ENCODE results near the gene FCHSD1. TPM values are rescaled to one million over a fixed set of nuclear protein-coding genes. Genes with fewer than 3 reads are reported as not detected.

The FCHSD1 gene
- total RNA-seq, 1 donor from 2014 or later, result 28.9 TPM

Other genes with a start within 250 kb of the FCHSD1 start
- 0.52 and 3.2 TPM in 2 replicates for gene PCDHGA9, start 248.6 kb downstream of the FCHSD1 start, total RNA-seq
- 1.0 and 2.3 TPM in 2 replicates for gene PCDHGB6, start 243.4 kb downstream of the FCHSD1 start, total RNA-seq
- gene PCDHGA10, start 238.4 kb downstream of the FCHSD1 start, total RNA-seq, result 0.52 and 5.1 TPM in 2 replicates
- gene PCDHGB7, start 233.7 kb downstream of the FCHSD1 start, total RNA-seq, result 1.7 and 10.4 TPM in 2 replicates
- gene PCDHGA11, start 230.4 kb downstream of the FCHSD1 start, total RNA-seq, result 1.4 and 3.1 TPM in 2 replicates
- 0.52 and 1.7 TPM in 2 replicates for gene PCDHGA12, start 220.9 kb downstream of the FCHSD1 start, total RNA-seq
- gene PCDHGC3, start 175.5 kb downstream of the FCHSD1 start, total RNA-seq, result 11.8 and 23.6 TPM in 2 replicates
- 1.1 TPM in 1 of 2 replicates, not detected in the other for gene PCDHGC4, start 166.4 kb downstream of the FCHSD1 start, total RNA-seq
- 0.17 and 0.80 TPM in 2 replicates for gene PCDHGC5, start 162.3 kb downstream of the FCHSD1 start, total RNA-seq
- gene DIAPH1, start 32.4 kb downstream of the FCHSD1 start, total RNA-seq, result 73.1 and 113 TPM in 2 replicates
- 50.2 and 62.0 TPM in 2 replicates for gene HDAC3, start 14.6 kb downstream of the FCHSD1 start, total RNA-seq
- 5.4 and 6.9 TPM in 2 replicates for gene RELL2, start 14.4 kb downstream of the FCHSD1 start, total RNA-seq
- 0.69 and 3.6 TPM in 2 replicates for gene ARAP3, start 30.8 kb upstream of the FCHSD1 start, total RNA-seq
- 10.6 and 20.8 TPM in 2 replicates for gene PCDH1, start 227.0 kb upstream of the FCHSD1 start, total RNA-seq

Measured in renal cortical epithelial cell (primary cell).